Caco-2 (cell line): ENCODE results near the gene CLECL1. TPM values are rescaled to one million over a fixed set of nuclear protein-coding genes. Genes with fewer than 3 reads are reported as not detected.

Experiments
- BruUV-seq: library from RNA; stranded (reverse); fragments of 400-500 nt; replicated peaks from 2 replicates; lab custom pipeline; 2021; lab: Mats Ljungman, UMichigan
- CTCF ChIA-PET: fragments of 300-600 bp; sonication (Branson Sonifier 250); formaldehyde crosslinking; loops from one replicate; lab custom pipeline; 2022; ENCODE audit warnings: antibody characterized with exemption; lab: Charles Lee
- POLR2A ChIA-PET: fragments of 300-600 bp; sonication (Branson Sonifier 250); formaldehyde crosslinking; loops from one replicate; lab custom pipeline; 2022; ENCODE audit warnings: antibody characterized with exemption; lab: Charles Lee
- DNase-seq, 2 experiments: peaks; one replicate each; pipeline versions ENCODE4 v3.0.0 to v3.0.0-alpha.2; 2020 to 2022
- H3K27me3 ChIP-seq: replicated peaks from 2 replicates; pipeline ENCODE4 v1.6.0; 2011; ENCODE audit warnings: low read length; ENCODE audit not compliant: control insufficient read depth, insufficient read depth
- H3K36me3 ChIP-seq: 2 replicates; pipeline ENCODE4 v1.5.1; 2011; ENCODE audit warnings: low read length; ENCODE audit not compliant: control insufficient read depth, insufficient read depth
- H3K4me1 ChIP-seq: fragments of 250-450 bp; sonication (Bioruptor Pico); 2 replicates; pipeline ENCODE4 v1.5.1; 2020; ENCODE audit warnings: mild to moderate bottlenecking
- H3K4me3 ChIP-seq: 2 replicates; pipeline ENCODE4 v1.5.1; 2011; ENCODE audit warnings: low read depth, mild to moderate bottlenecking, control low read depth, low read length
- H3K9me3 ChIP-seq: fragments of 250-450 bp; sonication (Bioruptor Pico); 2 replicates; pipeline ENCODE4 v1.5.1; 2020; ENCODE audit warnings: mild to moderate bottlenecking, moderate library complexity
- H3K27ac Mint-ChIP-seq: one replicate; pipeline ENCODE4 v1.8.0; 2022; ENCODE audit warnings: mixed read lengths; ENCODE audit not compliant: unreplicated experiment
- H3K27me3 Mint-ChIP-seq: one replicate; pipeline ENCODE4 v1.8.0; 2022; ENCODE audit warnings: mixed read lengths; ENCODE audit not compliant: insufficient read depth, unreplicated experiment
- H3K36me3 Mint-ChIP-seq: one replicate; pipeline ENCODE4 v1.8.0; 2022; ENCODE audit warnings: mild to moderate bottlenecking, mixed read lengths; ENCODE audit not compliant: insufficient read depth, unreplicated experiment
- H3K4me1 Mint-ChIP-seq: one replicate; pipeline ENCODE4 v1.8.0; 2022; ENCODE audit warnings: low read depth, mixed read lengths; ENCODE audit not compliant: unreplicated experiment
- H3K4me3 Mint-ChIP-seq: one replicate; pipeline ENCODE4 v1.8.0; 2022; ENCODE audit warnings: mild to moderate bottlenecking, moderate library complexity, mixed read lengths; ENCODE audit not compliant: unreplicated experiment
- H3K9me3 Mint-ChIP-seq: one replicate; pipeline ENCODE4 v1.8.0; 2022; ENCODE audit warnings: mixed read lengths; ENCODE audit not compliant: unreplicated experiment
- CTCF ChIP-seq, 2 experiments: fragments of 200-600 bp in 1 of 2; IDR thresholded peaks; 1 replicate in 1 of 2; 2 replicates in 1 of 2; pipeline versions ENCODE4 v1.5.1 to v1.8.0; 2011 to 2022; ENCODE audit warnings: antibody characterized with exemption in 1 of 2, control low read depth in 1 of 2, inconsistent platforms in 1 of 2, low read depth in 1 of 2, low read length in 1 of 2, mild to moderate bottlenecking in 1 of 2, moderate library complexity in 1 of 2; ENCODE audit not compliant: insufficient read depth in 1 of 2, severe bottlenecking in 1 of 2, unreplicated experiment in 1 of 2
- intact Hi-C: fragments of 100-400 bp; cut with micrococcal nuclease; formaldehyde crosslinking; loops from one replicate; pipeline ENCODE4 v1.10.0; 2022; ENCODE audit not compliant: unreplicated experiment
- total RNA-seq: library from RNA; stranded (reverse); gene quantifications from 2 replicates; pipeline ENCODE4 v1.2.3, GENCODE V29; 2022

Gene CLECL1
- total RNA-seq, 1 experiment from 2014 or later: not detected

GRCh38 chr12:9729082-9729481, 3.8 kb downstream of the CLECL1 start:
- H3K27me3 Mint-ChIP-seq: peaks cover 11% of the 10 kb centered on the region
- CTCF ChIA-PET: interaction anchor here (1.1 kb wide), 1 partner anchor 14 kb away, joined by 3 read pairs; no protein-coding TSS in a partner anchor
- intact Hi-C loops: no loop called here
- no peaks in the 10 kb centered on the region for H3K36me3 Mint-ChIP-seq
- H3K9me3 ChIP-seq: no peaks in the 10 kb centered on the region
- H3K4me1 ChIP-seq: no peaks in the 10 kb centered on the region
- H3K4me3 Mint-ChIP-seq: no peak overlapping the region
- no peak for DNase-seq
- no TSS peak for BruUV-seq
- H3K4me1 Mint-ChIP-seq: no peaks in the 10 kb centered on the region
- H3K36me3 ChIP-seq: no peaks in the 10 kb centered on the region
- H3K27me3 ChIP-seq: no peaks in the 10 kb centered on the region; the same call in 1 of the 2 replicates
- no peak overlapping the region for H3K4me3 ChIP-seq
- H3K9me3 Mint-ChIP-seq: no peaks in the 10 kb centered on the region
- POLR2A ChIA-PET: no interaction called here
- H3K27ac Mint-ChIP-seq: no peak overlapping the region
- TF ChIP-seq CTCF (IDR thresholded peaks at IDR 0.05; ENCODE audit: insufficient read depth in 1 of 2, low read depth in 1 of 2, low read length in 1 of 2, severe bottlenecking in 1 of 2, unreplicated experiment in 1 of 2): no peak

- no TSS peak for BruUV-seq
- H3K4me3 ChIP-seq: no peak overlapping the region
- Mint-ChIP-seq H3K27ac (no peak overlapping the region), H3K4me3 (no peak overlapping the region), H3K36me3 (no peaks in the 10 kb centered on the region), H3K4me1 (peaks cover 7% of the 10 kb centered on the region), H3K27me3 (peaks cover 10% of the 10 kb centered on the region), H3K9me3 (no peaks in the 10 kb centered on the region)
- no peaks in the 10 kb centered on the region for H3K9me3 ChIP-seq
- intact Hi-C loops: no loop called here
- POLR2A ChIA-PET: no interaction called here
- no peaks in the 10 kb centered on the region for H3K4me1 ChIP-seq
- CTCF ChIA-PET: no interaction called here
- H3K27me3 ChIP-seq: no peaks in the 10 kb centered on the region; the same call in none of the 2 replicates
- no peak for DNase-seq
- no peaks in the 10 kb centered on the region for H3K36me3 ChIP-seq
- TF ChIP-seq CTCF (IDR thresholded peaks at IDR 0.05; ENCODE audit: insufficient read depth in 1 of 2, low read depth in 1 of 2, low read length in 1 of 2, severe bottlenecking in 1 of 2, unreplicated experiment in 1 of 2): no peak
Observed at GRCh38 chr12:9727813-9728212, 5.1 kb downstream of the CLECL1 start.

- no peak for DNase-seq
- ChIA-PET POLR2A (no interaction called here), CTCF (interaction anchor here (0.6 kb wide), 1 partner anchor 18 kb away, joined by 3 read pairs; no protein-coding TSS in a partner anchor)
- Mint-ChIP-seq H3K4me3 (no peak overlapping the region), H3K4me1 (peaks cover 25% of the 10 kb centered on the region), H3K27me3 (peaks cover 5% of the 10 kb centered on the region), H3K9me3 (no peaks in the 10 kb centered on the region), H3K36me3 (no peaks in the 10 kb centered on the region), H3K27ac (no peak overlapping the region)
- H3K36me3 ChIP-seq: no peaks in the 10 kb centered on the region
- intact Hi-C loops: no loop called here
- H3K4me1 ChIP-seq: peaks cover 14% of the 10 kb centered on the region
- no peaks in the 10 kb centered on the region; the same call in 1 of the 2 replicates for H3K27me3 ChIP-seq
- no peak for TF ChIP-seq CTCF (IDR thresholded peaks at IDR 0.05; ENCODE audit: insufficient read depth in 1 of 2, low read depth in 1 of 2, low read length in 1 of 2, severe bottlenecking in 1 of 2, unreplicated experiment in 1 of 2)
- BruUV-seq: no TSS peak
- H3K4me3 ChIP-seq: no peak overlapping the region
- H3K9me3 ChIP-seq: no peaks in the 10 kb centered on the region
Observed at GRCh38 chr12:9725213-9725870, 7.6 kb downstream of the CLECL1 start.
